Erythroblast (primary cell): Measurements from ENCODE around the gene MTARC1.

Source experiments
- GATA1 ChIP-seq: IDR thresholded peaks from 2 replicates; pipeline ENCODE4 v1.6.1; 2011; ENCODE audit warnings: low read depth, mild to moderate bottlenecking, control low read depth, low read length, moderate library complexity
- POLR2A ChIP-seq: IDR thresholded peaks from 2 replicates; pipeline ENCODE4 v1.6.1; 2011; ENCODE audit warnings: mild to moderate bottlenecking, low read length

DNA sequence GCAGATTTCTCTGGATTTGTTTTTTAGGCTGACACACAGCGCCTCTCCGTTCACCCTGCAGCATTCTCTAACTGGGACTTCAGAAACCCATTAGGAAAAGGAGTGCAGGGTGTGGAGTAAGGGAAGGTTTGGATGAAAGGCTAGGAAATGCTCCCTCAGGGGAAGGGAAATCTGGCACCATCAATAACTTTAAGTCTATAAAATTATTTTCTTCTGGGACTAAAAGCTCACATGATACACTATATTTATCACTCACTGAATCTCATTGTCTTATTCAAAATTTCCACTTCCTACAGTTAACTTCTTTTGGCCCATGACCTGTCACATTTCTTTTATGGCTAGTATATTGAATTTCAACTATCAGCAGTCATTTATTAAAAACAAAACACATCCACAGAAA is 46.7 kb downstream of the MTARC1 start:
- no peak for TF ChIP-seq POLR2A
- TF ChIP-seq GATA1, result no peak
